Measurements from ENCODE around the gene KCNJ4.
"Not testable (repeated sequence)": the region's sequence is repeated elsewhere in the genome, so short reads cannot be mapped to it uniquely, and the experiment has no call there.

KCNJ4 gene

DNA sequence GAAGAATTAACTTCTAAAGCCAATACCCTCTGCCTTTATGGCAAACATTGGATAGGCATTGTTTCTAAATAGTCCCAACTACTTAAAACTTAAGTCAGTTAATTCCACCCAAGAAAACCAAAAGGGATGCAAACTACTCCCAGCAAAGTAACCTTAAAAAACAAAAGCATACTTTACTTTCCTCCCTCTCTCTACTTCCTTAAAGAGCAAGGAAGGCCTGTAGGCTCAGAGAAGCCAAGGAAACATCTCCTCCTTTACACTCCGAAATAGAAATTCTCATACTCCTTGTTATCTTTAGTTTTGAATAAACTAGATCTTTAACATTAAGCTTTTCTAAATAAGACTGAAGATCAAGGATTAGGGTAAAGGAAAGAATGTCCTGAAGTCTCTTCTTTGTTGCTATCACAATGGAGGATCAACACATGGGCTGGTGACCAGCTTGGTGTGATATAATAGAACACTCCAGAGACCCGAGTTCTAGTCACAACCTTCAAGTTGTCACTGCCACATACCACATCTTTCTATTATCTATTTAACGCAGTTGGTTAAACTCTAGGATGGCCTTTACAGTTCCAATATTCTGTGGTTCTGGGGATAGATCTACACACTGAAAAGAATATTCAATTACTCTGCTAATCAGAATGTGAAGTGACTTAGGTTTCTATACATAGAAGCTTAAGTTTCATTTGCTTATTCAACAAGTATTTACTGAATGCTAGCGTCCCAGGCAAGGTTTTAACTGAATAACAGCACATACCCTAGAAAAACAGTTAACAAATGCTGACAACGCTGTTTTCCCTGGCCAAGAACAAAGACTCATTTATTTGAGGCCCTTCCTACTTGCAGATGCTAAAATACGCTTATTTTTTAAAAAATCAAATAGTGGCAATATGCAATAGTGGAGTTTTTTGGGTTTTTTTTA, 66.2 kb downstream of the KCNJ4 start:
- not testable (repeated sequence) for DNase-seq (ENCODE audit: low read depth in 1 of 2, low spot score in 1 of 2)

DNA sequence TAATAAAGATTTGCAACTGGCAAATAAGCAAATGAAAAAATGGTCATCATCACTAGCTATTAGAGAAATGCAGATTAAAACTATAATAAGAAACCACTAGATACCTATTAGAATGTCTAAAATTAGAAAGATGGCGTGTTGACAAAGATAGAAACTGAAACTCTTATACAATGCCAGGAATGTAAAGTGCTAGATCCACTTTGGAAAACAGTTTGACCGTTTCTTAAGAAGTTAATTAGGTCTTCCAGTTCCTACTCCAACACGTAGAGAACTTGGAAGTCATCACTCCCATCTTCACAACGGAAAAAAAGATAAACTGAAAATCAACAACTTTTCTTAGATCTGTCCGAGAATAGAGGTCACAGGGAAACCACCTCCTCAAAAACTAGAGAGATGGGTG, 68.1 kb downstream of the KCNJ4 start:
- not testable (repeated sequence) for DNase-seq (ENCODE audit: low read depth in 1 of 2, low spot score in 1 of 2)

DNA sequence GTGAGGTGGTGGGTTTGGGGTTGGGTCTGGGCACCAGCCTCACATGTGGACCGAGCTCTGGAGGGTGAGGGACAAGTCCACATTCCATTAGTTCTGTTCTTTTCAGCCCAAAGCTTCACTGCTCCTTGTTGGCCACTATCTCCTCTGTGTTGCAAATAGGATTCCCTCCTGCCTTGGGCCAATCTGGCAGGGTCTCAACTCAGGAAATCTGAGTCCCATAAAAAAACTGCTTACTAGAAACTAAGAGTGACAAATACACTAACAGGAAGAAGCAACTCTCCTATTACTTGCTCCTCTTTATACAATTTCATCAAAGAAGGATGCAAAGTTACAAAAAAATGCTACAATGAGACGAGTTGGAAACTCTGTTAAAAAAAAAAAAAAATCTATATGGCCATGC, 71.6 kb downstream of the KCNJ4 start:
- no peak for DNase-seq (ENCODE audit: low read depth in 1 of 2, low spot score in 1 of 2)

DNA sequence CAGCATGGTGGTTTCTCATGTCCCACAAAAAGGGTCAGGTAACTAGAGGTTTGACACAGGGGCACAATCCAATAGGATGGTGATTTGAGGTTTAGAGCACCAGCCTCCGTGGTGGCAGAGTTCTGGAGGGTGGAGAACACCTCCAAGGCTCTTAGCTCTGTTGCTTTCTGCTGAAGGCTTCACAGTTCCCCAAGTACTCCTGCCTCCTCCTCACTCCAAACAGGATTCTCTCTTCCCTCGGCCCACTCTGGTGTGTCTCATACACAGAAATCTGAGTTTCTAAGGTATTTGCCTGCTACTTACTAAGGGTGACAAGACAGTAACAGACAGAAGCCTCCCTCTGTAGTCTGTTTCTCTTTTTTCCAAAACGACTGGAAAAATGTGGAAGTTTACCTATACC, 73.6 kb downstream of the KCNJ4 start:
- not testable (repeated sequence) for DNase-seq (ENCODE audit: low read depth in 1 of 2, low spot score in 1 of 2)

All from stimulated activated CD4-positive, alpha-beta T cell treated with anti-CD3 and anti-CD28 coated beads, Interleukin-15, amount 100 ng/mL, for 1 hour (primary cell).